Adrenal gland (tissue), 5 donors: ENCODE measurements around the gene MYL2.

Experiments
- POLR2A ChIP-seq, 2 donors: fragments of 450-650 bp; IDR thresholded peaks; one replicate each; pipeline ENCODE4 v1.6.1; 2017; ENCODE audit warnings: antibody characterized with exemption in 2 of 2, mild to moderate bottlenecking in 2 of 2, moderate library complexity in 1 of 2
- TF ChIP-seq, protein P1 (sequence below), 6 experiments: fragments of 450-650 bp in 4 of 6; fragments of 200-600 bp in 2 of 6; sonication (generic) in 1 of 6; IDR thresholded peaks; 1 replicate in 5 of 6; 2 replicates in 1 of 6; pipeline versions ENCODE4 v1.5.1 to v1.8.0; 2016 to 2021; ENCODE audit warnings: antibody characterized with exemption in 6 of 6, mild to moderate bottlenecking in 2 of 6, moderate library complexity in 1 of 6
- donor health status: DM: no; HTN: no; CAD: no.

DNA sequence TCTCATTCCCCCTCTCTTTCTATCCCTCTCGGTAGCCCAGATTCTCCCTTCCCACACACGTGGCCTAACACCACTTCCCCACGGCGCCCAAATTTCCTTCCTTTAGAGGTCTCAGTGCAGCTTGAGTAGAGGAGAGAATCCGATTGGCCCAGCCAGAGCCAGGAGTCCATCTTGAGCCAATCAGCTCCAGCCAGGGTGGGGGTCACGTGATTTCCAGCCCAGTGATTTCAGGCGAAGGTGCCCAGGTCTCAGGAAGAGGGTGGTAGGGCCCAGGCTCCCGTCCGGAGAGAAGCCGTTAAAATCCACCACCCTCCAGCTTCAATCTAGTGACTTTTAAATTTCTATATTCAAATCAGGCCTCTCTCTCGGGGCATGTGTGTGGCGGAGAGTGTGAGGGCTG, 45.2 kb upstream of the MYL2 start:
- TF ChIP-seq POLR2A (IDR thresholded peaks at IDR 0.05), result no peak
- TF ChIP-seq, protein P1, sequence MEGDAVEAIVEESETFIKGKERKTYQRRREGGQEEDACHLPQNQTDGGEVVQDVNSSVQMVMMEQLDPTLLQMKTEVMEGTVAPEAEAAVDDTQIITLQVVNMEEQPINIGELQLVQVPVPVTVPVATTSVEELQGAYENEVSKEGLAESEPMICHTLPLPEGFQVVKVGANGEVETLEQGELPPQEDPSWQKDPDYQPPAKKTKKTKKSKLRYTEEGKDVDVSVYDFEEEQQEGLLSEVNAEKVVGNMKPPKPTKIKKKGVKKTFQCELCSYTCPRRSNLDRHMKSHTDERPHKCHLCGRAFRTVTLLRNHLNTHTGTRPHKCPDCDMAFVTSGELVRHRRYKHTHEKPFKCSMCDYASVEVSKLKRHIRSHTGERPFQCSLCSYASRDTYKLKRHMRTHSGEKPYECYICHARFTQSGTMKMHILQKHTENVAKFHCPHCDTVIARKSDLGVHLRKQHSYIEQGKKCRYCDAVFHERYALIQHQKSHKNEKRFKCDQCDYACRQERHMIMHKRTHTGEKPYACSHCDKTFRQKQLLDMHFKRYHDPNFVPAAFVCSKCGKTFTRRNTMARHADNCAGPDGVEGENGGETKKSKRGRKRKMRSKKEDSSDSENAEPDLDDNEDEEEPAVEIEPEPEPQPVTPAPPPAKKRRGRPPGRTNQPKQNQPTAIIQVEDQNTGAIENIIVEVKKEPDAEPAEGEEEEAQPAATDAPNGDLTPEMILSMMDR (IDR thresholded peaks at IDR 0.05), result no peak
